Hematopoietic multipotent progenitor cell treated with erythropoietin and hydrocortisone succinate and interleukin-3 and kit ligand, for 6 days (in vitro differentiated cells): ENCODE results near the gene ADK.
"Not testable (repeated sequence)": the region's sequence is repeated elsewhere in the genome, so short reads cannot be mapped to it uniquely, and the experiment has no call there.

Experiments used
- DNase-seq: peaks from one replicate; pipeline ENCODE4 v3.0.0-alpha.2; 2015

The ADK gene

GRCh38 chr10:74150990-74151878, at the start of gene ADK:
Gene ADK, plus strand, starts transcription at chr10:74151221. Its CDS starts 58 bp downstream, at chr10:74151279.
- DNase-seq = peak; percentile 100

GRCh38 chr10:74103560-74104258, 47.3 kb upstream of the ADK start:
- DNase-seq = peak; percentile 64

DNA sequence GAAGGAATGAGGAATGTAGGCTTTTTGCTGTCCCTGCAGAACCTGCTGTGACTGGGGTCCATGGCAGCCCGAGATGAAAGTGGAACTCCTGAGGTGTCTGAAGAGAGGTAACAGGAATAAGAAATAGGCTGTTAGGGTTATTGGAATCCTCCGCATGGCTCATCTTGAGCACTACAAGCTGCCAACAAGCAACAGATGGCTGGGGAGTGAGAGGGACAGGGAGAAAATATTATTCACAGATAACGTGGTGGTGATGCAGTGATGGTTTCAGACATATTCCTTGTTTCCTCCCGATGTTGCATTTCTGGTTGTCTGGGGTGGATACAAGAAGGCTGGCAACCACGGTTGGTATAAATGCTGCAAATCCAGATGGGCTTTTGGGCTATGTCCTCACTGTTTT, 46.5 kb upstream of the ADK start:
- no peak for DNase-seq

DNA sequence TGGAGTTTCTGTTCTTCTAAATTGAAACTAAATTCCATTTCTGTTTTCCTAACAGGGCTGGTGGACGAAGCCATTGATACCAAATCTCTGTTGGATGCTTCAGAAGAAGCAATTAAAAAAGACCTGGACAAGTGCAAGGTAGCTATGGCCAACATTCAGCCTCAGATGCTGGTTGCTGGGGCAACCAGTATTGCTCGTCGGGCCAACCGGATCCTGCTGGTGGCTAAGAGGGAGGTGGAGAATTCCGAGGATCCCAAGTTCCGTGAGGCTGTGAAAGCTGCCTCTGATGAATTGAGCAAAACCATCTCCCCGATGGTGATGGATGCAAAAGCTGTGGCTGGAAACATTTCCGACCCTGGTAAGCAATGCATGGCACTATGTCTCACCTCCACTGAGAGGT, 46.0 kb upstream of the ADK start:
- no peak for DNase-seq

- no peak for DNase-seq
Measured at GRCh38 chr10:74107391-74107790, 43.6 kb upstream of the ADK start.

DNA sequence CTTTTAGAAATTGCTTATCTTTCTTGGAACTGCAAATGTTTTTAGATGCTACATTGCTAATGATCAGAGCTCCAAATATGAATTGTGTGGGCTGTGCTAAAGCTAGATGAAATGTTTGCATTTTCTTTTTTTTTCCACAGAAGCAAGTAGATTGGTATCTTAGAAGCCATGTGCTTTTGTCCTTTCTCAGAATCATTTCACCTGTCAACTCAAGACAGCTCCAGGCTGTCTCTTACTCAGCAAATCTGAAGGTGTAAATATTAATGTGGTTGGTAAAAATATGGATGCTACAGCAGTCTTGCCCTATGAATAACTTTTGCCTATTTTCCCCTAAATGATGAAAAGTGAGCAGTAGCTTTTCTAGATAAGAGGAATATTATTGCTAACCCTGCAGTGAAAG, 41.6 kb upstream of the ADK start:
- no peak for DNase-seq

- no peak for DNase-seq
Measured at GRCh38 chr10:74110120-74110519, 40.9 kb upstream of the ADK start.

GRCh38 chr10:74111799-74112198, 39.2 kb upstream of the ADK start:
- DNase-seq = no peak

- DNase-seq = no peak
Measured at GRCh38 chr10:74113546-74113945, 37.5 kb upstream of the ADK start.

- DNase-seq = no peak
Measured at GRCh38 chr10:74114041-74114448, 37.0 kb upstream of the ADK start.

DNA sequence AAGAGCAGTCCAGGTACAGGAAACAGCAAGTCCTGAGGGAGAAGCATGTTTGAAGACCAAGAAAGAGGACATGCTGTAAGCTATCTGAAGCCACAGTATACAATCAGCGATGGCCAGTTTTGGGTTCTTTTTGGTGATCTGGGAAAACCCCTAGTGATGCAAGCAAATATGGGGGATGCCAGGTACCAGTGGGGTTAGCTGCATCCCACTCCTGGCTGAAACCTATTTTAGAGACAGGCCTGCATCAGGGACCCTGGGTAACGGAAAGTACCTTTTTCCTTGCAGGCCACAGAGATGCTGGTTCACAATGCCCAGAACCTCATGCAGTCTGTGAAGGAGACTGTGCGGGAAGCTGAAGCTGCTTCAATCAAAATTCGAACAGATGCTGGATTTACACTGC, 33.3 kb upstream of the ADK start:
- no peak for DNase-seq

GRCh38 chr10:74118804-74119203, 32.2 kb upstream of the ADK start:
- peak; percentile 54 for DNase-seq

- no peak for DNase-seq
Measured at GRCh38 chr10:74120911-74121310, 30.1 kb upstream of the ADK start.

GRCh38 chr10:74121368-74121767, 29.7 kb upstream of the ADK start:
- DNase-seq = no peak

DNA sequence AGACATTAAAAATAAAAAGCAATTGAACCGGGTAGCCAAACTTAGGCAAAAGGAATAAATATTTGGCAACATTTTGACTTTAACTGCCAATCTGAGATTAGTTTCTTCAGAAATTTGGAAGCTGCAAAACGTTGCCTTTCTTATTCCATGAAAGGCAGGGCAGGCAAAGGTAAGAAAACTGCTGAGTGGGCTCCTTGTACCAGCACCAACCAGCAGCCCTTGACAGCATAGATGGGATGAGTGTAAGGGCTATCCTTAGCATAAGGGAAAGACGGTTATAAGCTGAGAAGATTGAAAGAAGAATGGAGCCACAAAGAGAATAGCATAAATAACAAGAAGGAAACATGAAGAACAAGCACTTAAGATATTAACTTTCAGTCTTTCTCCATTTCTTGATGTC, 29.0 kb upstream of the ADK start:
- DNase-seq = no peak

- no peak for DNase-seq
Measured at GRCh38 chr10:74123081-74123480, 27.9 kb upstream of the ADK start.

- DNase-seq = no peak
Measured at GRCh38 chr10:74133923-74134820, 16.8 kb upstream of the ADK start.

DNA sequence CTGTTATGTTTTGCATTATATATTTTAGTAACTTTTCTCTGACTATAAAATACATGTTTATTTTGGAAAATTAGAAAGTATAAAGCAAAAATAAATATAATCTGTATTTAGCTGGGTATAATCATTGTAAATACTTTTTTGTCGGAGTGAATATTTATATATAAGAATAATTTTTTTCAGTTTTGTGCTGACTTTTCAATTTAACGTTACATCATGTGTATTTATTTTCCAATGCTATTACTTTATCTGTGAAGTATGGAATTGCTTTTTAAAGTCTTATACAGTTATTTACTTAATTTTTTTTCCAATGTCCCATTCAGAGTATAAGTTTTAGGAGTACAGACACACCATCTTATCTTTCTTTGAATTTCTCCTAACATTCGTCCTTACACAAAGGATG, 15.6 kb upstream of the ADK start:
- no peak for DNase-seq

GRCh38 chr10:74137992-74138391, 13.0 kb upstream of the ADK start:
- no peak for DNase-seq

GRCh38 chr10:74138596-74138995, 12.4 kb upstream of the ADK start:
- not testable (repeated sequence) for DNase-seq

- DNase-seq = no peak
Measured at GRCh38 chr10:74139981-74140380, 11.0 kb upstream of the ADK start.

- no peak for DNase-seq
Measured at GRCh38 chr10:74140553-74140952, 10.5 kb upstream of the ADK start.

DNA sequence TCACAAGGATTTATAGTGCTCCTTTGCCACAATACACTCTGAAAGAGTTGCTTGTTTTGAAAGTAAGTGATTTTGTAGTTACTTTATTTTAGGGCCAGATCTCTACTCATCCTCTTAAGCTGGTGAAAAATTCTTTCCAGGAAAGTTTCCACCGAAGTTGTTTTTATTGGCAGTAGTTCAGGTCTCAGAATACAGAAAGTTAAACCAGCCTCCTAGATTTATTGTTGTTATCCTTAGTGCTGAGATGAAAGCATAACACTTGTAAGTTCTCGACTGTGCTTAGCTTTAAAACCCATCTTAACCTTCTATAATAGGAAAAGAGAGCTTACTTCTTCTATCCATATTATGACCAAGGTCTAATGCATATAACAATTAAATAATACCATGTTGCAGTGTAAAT, 5.9 kb upstream of the ADK start:
- DNase-seq = no peak
